H1 (cell line): ENCODE data around the gene MTAP. TPM values are rescaled to one million over a fixed set of nuclear protein-coding genes. Genes with fewer than 3 reads are reported as not detected.

Experiments
- CTCF ChIA-PET: fragments of 300-600 bp; sonication (Branson Sonifier 250); formaldehyde crosslinking; loops from one replicate; lab custom pipeline; 2021; ENCODE audit not compliant: partially characterized antibody; lab: Charles Lee
- POLR2A ChIA-PET: fragments of 300-600 bp; sonication (Branson Sonifier 250); formaldehyde crosslinking; loops from one replicate; lab custom pipeline; 2021; ENCODE audit warnings: inconsistent platforms; ENCODE audit not compliant: partially characterized antibody; lab: Charles Lee
- DNase-seq, 2 experiments: peaks; one replicate each; pipeline versions ENCODE4 v3.0.0 to v3.0.0-alpha.2; 2010 to 2022; ENCODE audit warnings: low spot score in 2 of 2, low read depth in 1 of 2, mixed read lengths in 1 of 2
- FAIRE-seq: peaks from 2 replicates; lab custom pipeline; 2011; peaks lifted over from hg19 to GRCh38; lab: Jason Lieb, UNC
- H2AFZ ChIP-seq: 2 replicates; pipeline ENCODE4 v1.8.1; 2012; ENCODE audit warnings: low read length, inconsistent platforms
- H2AK5ac ChIP-seq: 2 replicates; pipeline ENCODE4 v1.6.1; 2013; ENCODE audit warnings: low read depth, low read length
- H2BK120ac ChIP-seq: replicated peaks from 2 replicates; pipeline ENCODE3; 2013; ENCODE audit warnings: low read depth, low read length, inconsistent platforms
- H2BK12ac ChIP-seq: 2 replicates; pipeline ENCODE4 v1.6.1; 2013; ENCODE audit warnings: low read depth, low read length
- H2BK15ac ChIP-seq: 2 replicates; pipeline ENCODE4 v1.6.1; 2013; ENCODE audit warnings: low read length
- H2BK20ac ChIP-seq: 2 replicates; pipeline ENCODE4 v1.6.1; 2013; ENCODE audit warnings: low read length
- H2BK5ac ChIP-seq: 2 replicates; pipeline ENCODE4 v1.6.1; 2013; ENCODE audit warnings: low read depth, low read length
- H3K14ac ChIP-seq: 2 replicates; pipeline ENCODE4 v1.6.1; 2013; ENCODE audit warnings: inconsistent platforms; ENCODE audit not compliant: insufficient read length
- H3K18ac ChIP-seq: 2 replicates; pipeline ENCODE4 v1.6.1; 2013; ENCODE audit warnings: low read length; ENCODE audit errors: extremely low read depth
- H3K23ac ChIP-seq: 2 replicates; pipeline ENCODE4 v1.6.1; 2013; ENCODE audit warnings: inconsistent platforms; ENCODE audit not compliant: insufficient read length
- H3K23me2 ChIP-seq: 2 replicates; pipeline ENCODE4 v1.6.1; 2013; ENCODE audit warnings: low read depth, low read length
- H3K27ac ChIP-seq: 2 replicates; pipeline ENCODE4 v1.6.1; 2011; ENCODE audit warnings: low read depth, low read length, inconsistent platforms
- H3K27me3 ChIP-seq, 4 experiments: replicated peaks in 1 of 4; 1 replicate in 1 of 4; 2 replicates in 3 of 4; pipeline versions ENCODE4 v1.6.1 to v1.8.1; 2011 to 2013; ENCODE audit warnings: low read length in 3 of 4, mild to moderate bottlenecking in 3 of 4, inconsistent platforms in 2 of 4, mixed read lengths in 2 of 4, moderate library complexity in 1 of 4; ENCODE audit not compliant: control insufficient read depth in 3 of 4, insufficient read depth in 3 of 4; ENCODE audit errors: extremely low read depth in 1 of 4
- H3K36me3 ChIP-seq, 4 experiments: 2 replicates each; pipeline versions ENCODE4 v1.6.1 to v1.8.1; 2011 to 2013; ENCODE audit warnings: mild to moderate bottlenecking in 4 of 4, low read length in 3 of 4, moderate library complexity in 2 of 4, control low read depth in 1 of 4, inconsistent platforms in 1 of 4; ENCODE audit not compliant: insufficient read depth in 4 of 4, control insufficient read depth in 2 of 4
- H3K4ac ChIP-seq: replicated peaks from 2 replicates; pipeline ENCODE3; 2013; ENCODE audit warnings: low read length, low read depth, mixed read lengths, inconsistent platforms; ENCODE audit not compliant: insufficient read length
- H3K4me1 ChIP-seq, 4 experiments: replicated peaks in 1 of 4; 1 replicate in 1 of 4; 2 replicates in 3 of 4; pipeline versions ENCODE4 v1.6.1 to v1.8.1; 2011 to 2013; ENCODE audit warnings: low read length in 3 of 4, inconsistent platforms in 2 of 4, mixed read lengths in 1 of 4; ENCODE audit not compliant: insufficient read depth in 4 of 4, control insufficient read depth in 3 of 4
- H3K4me2 ChIP-seq, 2 experiments: 2 replicates each; pipeline versions ENCODE4 v1.6.1 to v1.8.1; 2011 to 2013; ENCODE audit warnings: low read depth in 2 of 2, low read length in 2 of 2, control low read depth in 1 of 2, inconsistent platforms in 1 of 2, mild to moderate bottlenecking in 1 of 2; ENCODE audit not compliant: insufficient read depth in 1 of 2
- H3K4me3 ChIP-seq, 4 experiments: fragments of 200-600, 300-600 bp in 1 of 4; sonication (generic), shearing (Covaris generic), sonication (Bioruptor Twin) in 1 of 4; 2 replicates each; pipeline versions ENCODE4 v1.5.1 to v1.8.1; 2011 to 2016; ENCODE audit warnings: low read length in 4 of 4, low read depth in 3 of 4, control low read depth in 2 of 4, inconsistent platforms in 2 of 4, mild to moderate bottlenecking in 2 of 4, mixed read lengths in 1 of 4, moderate library complexity in 1 of 4; ENCODE audit not compliant: insufficient read depth in 2 of 4; ENCODE audit errors: extremely low read depth in 1 of 4
- H3K56ac ChIP-seq: replicated peaks from 2 replicates; pipeline ENCODE3; 2013; ENCODE audit warnings: low read depth, mild to moderate bottlenecking, mixed read lengths, low read length, inconsistent platforms; ENCODE audit not compliant: insufficient read length
- H3K79me1 ChIP-seq: 2 replicates; pipeline ENCODE4 v1.6.1; 2013; ENCODE audit warnings: low read depth, low read length, control low read depth
- H3K79me2 ChIP-seq, 2 experiments: 2 replicates each; pipeline versions ENCODE4 v1.6.1 to v1.8.1; 2012 to 2013; ENCODE audit warnings: low read length in 2 of 2, mild to moderate bottlenecking in 2 of 2, inconsistent platforms in 1 of 2; ENCODE audit not compliant: insufficient read depth in 2 of 2, control insufficient read depth in 1 of 2
- H3K9ac ChIP-seq, 4 experiments: replicated peaks in 1 of 4; 1 replicate in 1 of 4; 2 replicates in 3 of 4; pipeline versions ENCODE4 v1.6.1 to v1.8.1; 2011 to 2013; ENCODE audit warnings: low read depth in 3 of 4, low read length in 3 of 4, control low read depth in 2 of 4, mild to moderate bottlenecking in 2 of 4, moderate library complexity in 2 of 4, inconsistent platforms in 1 of 4; ENCODE audit errors: extremely low read depth in 1 of 4
- H3K9me3 ChIP-seq, 2 experiments: 2 replicates each; pipeline versions ENCODE4 v1.6.1 to v1.8.1; 2012 to 2013; ENCODE audit warnings: mild to moderate bottlenecking in 2 of 2, moderate library complexity in 2 of 2, control low read depth in 1 of 2, inconsistent platforms in 1 of 2, low read depth in 1 of 2, low read length in 1 of 2, mixed read lengths in 1 of 2; ENCODE audit not compliant: insufficient read depth in 2 of 2
- H4K20me1 ChIP-seq, 2 experiments: replicated peaks in 1 of 2; 2 replicates each; pipeline versions ENCODE3 to v1.8.1; 2011 to 2013; ENCODE audit warnings: inconsistent platforms in 2 of 2, low read length in 2 of 2, mild to moderate bottlenecking in 1 of 2; ENCODE audit not compliant: insufficient read depth in 2 of 2, control insufficient read depth in 1 of 2
- H4K5ac ChIP-seq: 2 replicates; pipeline ENCODE4 v1.6.1; 2013; ENCODE audit warnings: low read length, low read depth, mixed read lengths, inconsistent platforms; ENCODE audit not compliant: insufficient read length
- H4K8ac ChIP-seq: 2 replicates; pipeline ENCODE4 v1.8.0; 2013; ENCODE audit warnings: mild to moderate bottlenecking, moderate library complexity, low read length, inconsistent platforms; ENCODE audit not compliant: insufficient read depth; ENCODE audit errors: extremely low read depth
- H4K91ac ChIP-seq: replicated peaks from 2 replicates; pipeline ENCODE3; 2013; ENCODE audit warnings: low read length, mixed read lengths, inconsistent platforms; ENCODE audit not compliant: insufficient read length
- CHD1 ChIP-seq: IDR thresholded peaks from 2 replicates; pipeline ENCODE4 v1.6.1; 2012; ENCODE audit warnings: low read depth, low read length, improper control_type of control experiment
- E2F6 ChIP-seq: IDR thresholded peaks from 2 replicates; pipeline ENCODE4 v1.6.1; 2012; ENCODE audit warnings: inconsistent platforms
- EGR1 ChIP-seq: IDR thresholded peaks from 2 replicates; pipeline ENCODE4 v1.6.1; 2011; ENCODE audit warnings: low read depth, low read length, borderline replicate concordance
- KDM5A ChIP-seq: fragments of 200-600 bp; IDR thresholded peaks from 2 replicates; pipeline ENCODE4 v1.7.1; 2012; ENCODE audit warnings: mild to moderate bottlenecking, low read length, inconsistent platforms, mixed read lengths
- NANOG ChIP-seq: IDR thresholded peaks from 2 replicates; pipeline ENCODE4 v1.6.1; 2011; ENCODE audit warnings: low read length, low read depth, mild to moderate bottlenecking, inconsistent platforms; ENCODE audit not compliant: insufficient read depth, poor library complexity, severe bottlenecking
- POLR2A ChIP-seq, 2 experiments: IDR thresholded peaks; 1 replicate in 1 of 2; 2 replicates in 1 of 2; pipeline ENCODE4 v1.6.1; 2011; ENCODE audit warnings: low read depth in 2 of 2, low read length in 2 of 2, mild to moderate bottlenecking in 2 of 2; ENCODE audit errors: control extremely low read depth in 1 of 2
- POU5F1 ChIP-seq: IDR thresholded peaks from 2 replicates; pipeline ENCODE4 v1.6.1; 2011; ENCODE audit warnings: low read depth, mild to moderate bottlenecking, low read length, moderate library complexity
- RAD21 ChIP-seq, 2 experiments: IDR thresholded peaks in 1 of 2; conservative IDR thresholded peaks in 1 of 2; 2 replicates each; pipeline ENCODE4 v1.6.1; 2011; ENCODE audit warnings: low read depth in 2 of 2, low read length in 2 of 2, improper control_type of control experiment in 1 of 2, inconsistent platforms in 1 of 2, mild to moderate bottlenecking in 1 of 2, moderate library complexity in 1 of 2
- RBBP5 ChIP-seq: IDR thresholded peaks from 2 replicates; pipeline ENCODE4 v1.7.1; 2012; ENCODE audit warnings: low read depth, mild to moderate bottlenecking, inconsistent platforms, low read length, moderate library complexity, borderline replicate concordance
- SP4 ChIP-seq: IDR thresholded peaks from 2 replicates; pipeline ENCODE4 v1.6.1; 2012; ENCODE audit warnings: low read length, inconsistent platforms
- TAF1 ChIP-seq: IDR thresholded peaks from 2 replicates; pipeline ENCODE4 v1.6.1; 2011; ENCODE audit warnings: mild to moderate bottlenecking, low read depth, low read length
- TCF12 ChIP-seq: IDR thresholded peaks from 2 replicates; pipeline ENCODE4 v1.6.1; 2011; ENCODE audit warnings: low read depth, mild to moderate bottlenecking, low read length
- WGBS, 2 experiments: shearing (Covaris generic) in 1 of 2; methylation state at CpG; one replicate each; pipeline versions ENCODE4 v1.1.6 to v1.1.7; 2013 to 2015; ENCODE audit warnings: low lambda C conversion rate in 2 of 2, mixed read lengths in 2 of 2, inconsistent platforms in 1 of 2, low coverage in 1 of 2, missing lambda C conversion rate in 1 of 2; ENCODE audit not compliant: insufficient replicate concordance in 2 of 2, insufficient coverage in 1 of 2, insufficient read length in 1 of 2; ENCODE audit errors: extremely low coverage in 1 of 2, missing lambda C conversion rate in 1 of 2; 5-methylcytosine and 5-hydroxymethylcytosine counted together
- polyA plus RNA-seq, 7 experiments: library from polyadenylated mRNA; depleted of rRNA in 3 of 7; stranded (reverse) in 5 of 7; unstranded in 2 of 7; fragments of >200 nt in 5 of 7; fragments of 200-250 nt in 2 of 7; gene quantifications; 1 replicate in 5 of 7; 2 replicates in 1 of 7; 4 replicates in 1 of 7; pipeline versions ENCODE4 v1.2.1 to v1.2.3, GENCODE V29; 2011 to 2013; ENCODE audit warnings: missing spikeins in 2 of 7, mixed read lengths in 2 of 7
- total RNA-seq: library from RNA; stranded (reverse); fragmentation: NEBNext Ultra II Directional; extraction: Animal tissue kit (Norgen Biotek cat#: 25700); gene quantifications from 2 replicates; pipeline ENCODE4 v1.2.1, GENCODE V29; 2021

MTAP gene
- total and polyA plus RNA-seq, 2 of the 8 experiments (the other 6 are each of a cell fraction or from before 2014, with no cell fraction given), result 16.4 to 100 TPM

GRCh38 chr9:21982861-21983560, 180.6 kb downstream of the MTAP start:
- no peaks in the 10 kb centered on the region for H3K79me2 ChIP-seq
- no peak overlapping the region for H3K27ac ChIP-seq
- no peak overlapping the region for H2BK5ac ChIP-seq
- no peak overlapping the region for H2BK20ac ChIP-seq
- H4K20me1 ChIP-seq, result no peaks in the 10 kb centered on the region
- H3K4me3 ChIP-seq, result no peak overlapping the region
- H3K23ac ChIP-seq, result no peak overlapping the region
- 88% methylated on average over 1 of the region's 1 CpG; no CpG with 5 or more reads in 1 of the 2 experiments for WGBS, 2 experiments
- no peak overlapping the region for H3K14ac ChIP-seq
- H3K4me1 ChIP-seq, result no peaks in the 10 kb centered on the region
- CTCF ChIA-PET, result interaction anchor here (1.0 to 2.4 kb wide), 6 partner anchors 8 to 137 kb away, joined by 3 to 14 read pairs (median 4); partner anchors contain the start of gene CDKN2B
- DNase-seq, result no peak
- no peak overlapping the region for H4K91ac ChIP-seq
- no peaks in the 10 kb centered on the region for H3K23me2 ChIP-seq
- no peak overlapping the region for H2AFZ ChIP-seq
- no peak for TF ChIP-seq RAD21 (IDR thresholded peaks at IDR 0.05 in 1 of 2, conservative IDR thresholded peaks at IDR 0.05 in 1 of 2; ENCODE audit: low read depth in 2 of 2, low read length in 2 of 2)
- no peak for TF ChIP-seq TCF12
- TF ChIP-seq RBBP5, result no peak
- no peak for TF ChIP-seq CHD1
- no peak for TF ChIP-seq POLR2A (IDR thresholded peaks at IDR 0.05; ENCODE audit: control extremely low read depth in 1 of 2, low read depth in 2 of 2, low read length in 2 of 2)
- TF ChIP-seq KDM5A, result no peak
- no peak for TF ChIP-seq NANOG
- TF ChIP-seq EGR1, result no peak
- no peak for TF ChIP-seq POU5F1
- no peak for TF ChIP-seq E2F6
- no peak for TF ChIP-seq SP4
- no peak for TF ChIP-seq TAF1
- TF ChIP-seq, all 59 proteins: peak for 0
- Histone ChIP-seq H3K4me2 (no peak overlapping the region), H3K56ac (no peak overlapping the region), H3K79me1 (no peaks in the 10 kb centered on the region), H3K9ac (no peak overlapping the region), H4K8ac (no peak overlapping the region), H3K4ac (no peak overlapping the region), H2BK12ac (no peak overlapping the region), H3K18ac (no peak overlapping the region), H3K9me3 (no peaks in the 10 kb centered on the region), H2AK5ac (no peak overlapping the region), H4K5ac (no peak overlapping the region), H3K27me3 (peaks cover 12 to 51% (median 26%) of the 10 kb centered on the region in 4 experiments), H2BK120ac (no peak overlapping the region), H2BK15ac (no peak overlapping the region), H3K36me3 (no peaks in the 10 kb centered on the region)
- FAIRE-seq, result no peak
- POLR2A ChIA-PET, result interaction anchor here (0.6 kb wide), 1 partner anchor 12 kb away, joined by 3 read pairs; no protein-coding TSS in a partner anchor
